ENCODE data around the gene COQ2.

DNA sequence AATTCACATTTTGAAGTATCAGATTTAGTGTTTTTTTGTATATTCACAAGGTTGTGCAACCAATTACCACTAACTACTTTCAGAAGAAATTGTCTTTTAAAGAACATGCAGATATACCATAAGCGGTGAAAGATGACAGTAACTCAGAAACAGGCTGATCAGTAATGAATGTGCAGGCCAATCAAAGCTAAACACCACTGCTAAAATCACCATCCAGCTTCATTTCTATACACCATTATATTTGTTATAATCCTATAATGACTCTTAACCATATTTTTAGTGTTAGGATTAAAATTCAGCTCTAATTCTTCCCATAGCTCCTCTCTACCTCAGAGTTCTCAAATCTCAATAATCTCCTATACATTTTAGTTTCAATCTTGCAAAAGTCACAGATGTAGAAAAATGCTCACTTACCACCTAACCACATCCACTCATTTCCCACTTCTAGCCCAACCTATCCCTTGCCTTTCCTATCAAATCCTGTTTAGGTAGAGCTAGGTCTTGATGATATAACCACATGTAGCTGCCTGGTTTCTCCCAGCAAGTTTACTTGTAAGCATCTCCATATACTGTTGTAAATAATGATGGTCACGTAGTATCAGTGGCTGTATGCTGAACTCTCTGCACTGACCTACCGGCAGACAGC is 16.6 kb downstream of the COQ2 start:
- TF ChIP-seq, protein P1, sequence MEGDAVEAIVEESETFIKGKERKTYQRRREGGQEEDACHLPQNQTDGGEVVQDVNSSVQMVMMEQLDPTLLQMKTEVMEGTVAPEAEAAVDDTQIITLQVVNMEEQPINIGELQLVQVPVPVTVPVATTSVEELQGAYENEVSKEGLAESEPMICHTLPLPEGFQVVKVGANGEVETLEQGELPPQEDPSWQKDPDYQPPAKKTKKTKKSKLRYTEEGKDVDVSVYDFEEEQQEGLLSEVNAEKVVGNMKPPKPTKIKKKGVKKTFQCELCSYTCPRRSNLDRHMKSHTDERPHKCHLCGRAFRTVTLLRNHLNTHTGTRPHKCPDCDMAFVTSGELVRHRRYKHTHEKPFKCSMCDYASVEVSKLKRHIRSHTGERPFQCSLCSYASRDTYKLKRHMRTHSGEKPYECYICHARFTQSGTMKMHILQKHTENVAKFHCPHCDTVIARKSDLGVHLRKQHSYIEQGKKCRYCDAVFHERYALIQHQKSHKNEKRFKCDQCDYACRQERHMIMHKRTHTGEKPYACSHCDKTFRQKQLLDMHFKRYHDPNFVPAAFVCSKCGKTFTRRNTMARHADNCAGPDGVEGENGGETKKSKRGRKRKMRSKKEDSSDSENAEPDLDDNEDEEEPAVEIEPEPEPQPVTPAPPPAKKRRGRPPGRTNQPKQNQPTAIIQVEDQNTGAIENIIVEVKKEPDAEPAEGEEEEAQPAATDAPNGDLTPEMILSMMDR (IDR thresholded peaks at IDR 0.05) = no peak
- no peak for TF ChIP-seq POLR2AphosphoS5 (IDR thresholded peaks at IDR 0.05)
- TF ChIP-seq POLR2A (IDR thresholded peaks at IDR 0.05) = no peak

All from sigmoid colon (tissue), 4 donors.